ENCODE results near the gene HERPUD1. TPM values are rescaled to one million over a fixed set of nuclear protein-coding genes. Genes with fewer than 3 reads are reported as not detected.
"Not testable (repeated sequence)": the region's sequence is repeated elsewhere in the genome, so short reads cannot be mapped to it uniquely, and the experiment has no call there.

Gene HERPUD1, protein sequence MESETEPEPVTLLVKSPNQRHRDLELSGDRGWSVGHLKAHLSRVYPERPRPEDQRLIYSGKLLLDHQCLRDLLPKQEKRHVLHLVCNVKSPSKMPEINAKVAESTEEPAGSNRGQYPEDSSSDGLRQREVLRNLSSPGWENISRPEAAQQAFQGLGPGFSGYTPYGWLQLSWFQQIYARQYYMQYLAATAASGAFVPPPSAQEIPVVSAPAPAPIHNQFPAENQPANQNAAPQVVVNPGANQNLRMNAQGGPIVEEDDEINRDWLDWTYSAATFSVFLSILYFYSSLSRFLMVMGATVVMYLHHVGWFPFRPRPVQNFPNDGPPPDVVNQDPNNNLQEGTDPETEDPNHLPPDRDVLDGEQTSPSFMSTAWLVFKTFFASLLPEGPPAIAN
- total RNA-seq = 100 to 1,000 TPM in 3 of 4 donors, 10 to 100 TPM in 1; 51.5 to 136 (median 112) TPM

DNA sequence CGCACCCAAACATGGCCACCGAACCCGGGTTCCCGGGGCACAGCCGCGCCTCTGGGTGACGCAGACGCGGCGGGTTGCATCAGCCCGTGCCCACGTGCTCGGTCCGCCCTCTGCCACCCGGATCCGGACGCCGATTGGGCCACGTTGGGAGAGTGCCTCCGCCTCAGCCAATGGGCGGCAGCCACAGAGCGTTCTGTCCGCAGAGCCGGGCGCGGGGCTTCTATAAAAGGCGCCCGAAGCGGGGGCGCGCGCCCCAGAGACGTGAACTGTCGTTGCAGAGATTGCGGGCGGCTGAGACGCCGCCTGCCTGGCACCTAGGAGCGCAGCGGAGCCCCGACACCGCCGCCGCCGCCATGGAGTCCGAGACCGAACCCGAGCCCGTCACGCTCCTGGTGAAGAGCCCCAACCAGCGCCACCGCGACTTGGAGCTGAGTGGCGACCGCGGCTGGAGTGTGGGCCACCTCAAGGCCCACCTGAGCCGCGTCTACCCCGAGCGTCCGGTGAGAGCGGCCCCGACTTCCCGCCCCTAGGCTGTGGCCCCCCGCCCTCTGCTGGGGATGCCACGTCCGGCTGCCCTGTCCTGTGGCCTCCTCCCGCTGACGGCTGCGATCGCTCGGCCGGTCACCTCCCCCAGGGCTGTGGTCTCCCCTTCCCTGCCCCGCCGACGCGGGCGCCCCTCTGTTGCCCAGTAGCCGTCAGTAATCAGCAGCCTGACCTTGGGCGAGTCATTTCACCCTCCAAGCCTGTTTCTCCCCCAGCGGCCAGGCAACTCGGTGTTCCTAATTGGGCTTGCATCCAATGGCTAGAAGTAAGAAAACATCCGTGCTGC is at the start of gene HERPUD1:
Gene HERPUD1, plus strand, starts transcription at position 251 of the 829 bp plus-strand sequence. Its CDS starts 103 bp downstream, at position 354.
- no peaks in the 10 kb centered on the region for H3K9me3 ChIP-seq
- no peaks in the 10 kb centered on the region for H3K4me1 ChIP-seq
- peak; percentile 97 to 99 for DNase-seq
- H3K27me3 ChIP-seq = no peaks in the 10 kb centered on the region
- peak; percentile 95 to 98 for TF ChIP-seq POLR2A (IDR thresholded peaks at IDR 0.05)
- TF ChIP-seq, protein P1, sequence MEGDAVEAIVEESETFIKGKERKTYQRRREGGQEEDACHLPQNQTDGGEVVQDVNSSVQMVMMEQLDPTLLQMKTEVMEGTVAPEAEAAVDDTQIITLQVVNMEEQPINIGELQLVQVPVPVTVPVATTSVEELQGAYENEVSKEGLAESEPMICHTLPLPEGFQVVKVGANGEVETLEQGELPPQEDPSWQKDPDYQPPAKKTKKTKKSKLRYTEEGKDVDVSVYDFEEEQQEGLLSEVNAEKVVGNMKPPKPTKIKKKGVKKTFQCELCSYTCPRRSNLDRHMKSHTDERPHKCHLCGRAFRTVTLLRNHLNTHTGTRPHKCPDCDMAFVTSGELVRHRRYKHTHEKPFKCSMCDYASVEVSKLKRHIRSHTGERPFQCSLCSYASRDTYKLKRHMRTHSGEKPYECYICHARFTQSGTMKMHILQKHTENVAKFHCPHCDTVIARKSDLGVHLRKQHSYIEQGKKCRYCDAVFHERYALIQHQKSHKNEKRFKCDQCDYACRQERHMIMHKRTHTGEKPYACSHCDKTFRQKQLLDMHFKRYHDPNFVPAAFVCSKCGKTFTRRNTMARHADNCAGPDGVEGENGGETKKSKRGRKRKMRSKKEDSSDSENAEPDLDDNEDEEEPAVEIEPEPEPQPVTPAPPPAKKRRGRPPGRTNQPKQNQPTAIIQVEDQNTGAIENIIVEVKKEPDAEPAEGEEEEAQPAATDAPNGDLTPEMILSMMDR (IDR thresholded peaks at IDR 0.05) = peak in 1 of 4 experiments; percentile 21
- H3K4me3 ChIP-seq = peak within 1 kb of the TSS; percentile 95 to 97
- intact Hi-C loops (cut with DNase I; ENCODE audit: low total_unique reads) = no loop called here
- H3K36me3 ChIP-seq = no peaks in the 10 kb centered on the region
- peak within 1 kb of the TSS; percentile 97 to 98 for H3K27ac ChIP-seq

DNA sequence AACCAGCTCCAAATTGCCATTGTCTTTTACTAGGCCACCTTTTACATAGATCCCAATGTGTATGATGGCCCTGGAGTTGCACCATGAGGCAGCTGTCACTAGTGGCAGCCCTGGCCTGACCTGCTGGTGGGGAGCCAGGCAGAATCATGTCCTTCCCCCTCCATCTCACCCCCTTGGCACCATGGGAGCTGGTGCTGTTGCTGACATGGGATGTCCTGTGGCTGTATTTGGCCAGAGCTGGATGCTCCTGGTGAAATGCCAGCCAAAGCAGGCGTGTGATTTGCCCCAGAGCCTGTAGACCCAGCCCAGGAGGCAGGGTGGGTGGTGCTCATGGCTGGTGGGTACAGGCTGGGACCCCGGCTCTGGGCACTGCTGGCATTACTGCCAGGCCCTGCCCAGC is 48.4 kb upstream of the HERPUD1 start:
- H3K9me3 ChIP-seq = no peaks in the 10 kb centered on the region
- intact Hi-C loops (cut with DNase I; ENCODE audit: low total_unique reads) = no loop called here
- TF ChIP-seq POLR2A (IDR thresholded peaks at IDR 0.05) = no peak
- TF ChIP-seq, protein P1 (IDR thresholded peaks at IDR 0.05) = no peak
- H3K27ac ChIP-seq = no peak overlapping the region
- H3K36me3 ChIP-seq = no peaks in the 10 kb centered on the region
- H3K4me1 ChIP-seq = no peaks in the 10 kb centered on the region
- DNase-seq = no peak
- H3K27me3 ChIP-seq = no peaks in the 10 kb centered on the region
- no peak overlapping the region for H3K4me3 ChIP-seq

DNA sequence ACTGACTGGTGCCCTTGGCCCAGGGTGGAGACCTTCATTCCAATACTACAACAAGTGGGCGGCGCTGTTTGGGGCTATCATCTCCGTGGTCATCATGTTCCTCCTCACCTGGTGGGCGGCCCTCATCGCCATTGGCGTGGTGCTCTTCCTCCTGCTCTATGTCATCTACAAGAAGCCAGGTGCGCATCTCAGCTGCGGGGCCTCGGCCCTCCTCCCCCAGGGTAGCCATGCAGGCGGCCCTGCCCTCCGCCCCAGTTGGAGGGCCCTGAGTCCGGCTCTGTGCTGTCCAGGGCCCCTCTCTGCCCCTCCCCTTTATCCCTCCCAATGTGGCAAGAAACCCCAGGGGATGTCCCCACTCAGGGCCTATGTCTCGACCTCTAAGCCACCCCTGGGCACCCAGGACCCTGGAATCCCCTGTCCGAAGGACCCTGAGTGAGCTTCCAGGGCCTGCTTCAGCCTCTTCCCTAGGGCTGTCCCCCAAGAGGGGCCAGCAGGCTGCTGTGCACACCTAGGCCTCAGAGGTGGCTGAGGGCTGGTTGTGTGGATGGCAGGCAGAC is 47.8 kb upstream of the HERPUD1 start:
- intact Hi-C loops (cut with DNase I; ENCODE audit: low total_unique reads) = no loop called here
- H3K27ac ChIP-seq = no peak overlapping the region
- no peaks in the 10 kb centered on the region for H3K27me3 ChIP-seq

DNA sequence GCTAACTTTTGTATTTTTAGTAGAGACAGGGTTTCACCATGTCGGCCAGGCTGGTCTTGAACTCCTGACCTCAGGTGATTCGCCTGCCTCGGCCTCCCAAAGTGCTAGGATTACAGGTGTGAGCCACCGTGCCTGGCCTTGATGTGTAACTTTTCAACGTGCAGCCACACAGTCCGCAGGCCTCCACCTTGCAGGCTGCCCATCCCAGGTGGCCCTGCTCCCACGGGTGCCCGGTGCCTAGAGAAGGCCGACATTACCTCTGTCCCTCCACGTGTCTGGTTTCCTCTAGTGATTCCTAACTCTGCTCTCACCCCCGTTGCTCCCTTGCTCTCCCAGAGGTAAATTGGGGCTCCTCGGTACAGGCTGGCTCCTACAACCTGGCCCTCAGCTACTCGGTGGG is 47.0 kb upstream of the HERPUD1 start:
- H3K4me3 ChIP-seq; H3K27me3 ChIP-seq; H3K36me3 ChIP-seq; DNase-seq; H3K9me3 ChIP-seq; H3K4me1 ChIP-seq; intact Hi-C loops (cut with DNase I; ENCODE audit: low total_unique reads); H3K27ac ChIP-seq: not testable (repeated sequence)

More for the DNA sequence above, 47.8 kb upstream of the HERPUD1 start:
- DNase-seq = no peak
- Histone ChIP-seq H3K9me3 (no peaks in the 10 kb centered on the region), H3K4me3 (no peak overlapping the region), H3K4me1 (no peaks in the 10 kb centered on the region), H3K36me3 (no peaks in the 10 kb centered on the region)
- no peak for TF ChIP-seq POLR2A (IDR thresholded peaks at IDR 0.05)
- TF ChIP-seq, protein P1 (IDR thresholded peaks at IDR 0.05) = no peak

DNA sequence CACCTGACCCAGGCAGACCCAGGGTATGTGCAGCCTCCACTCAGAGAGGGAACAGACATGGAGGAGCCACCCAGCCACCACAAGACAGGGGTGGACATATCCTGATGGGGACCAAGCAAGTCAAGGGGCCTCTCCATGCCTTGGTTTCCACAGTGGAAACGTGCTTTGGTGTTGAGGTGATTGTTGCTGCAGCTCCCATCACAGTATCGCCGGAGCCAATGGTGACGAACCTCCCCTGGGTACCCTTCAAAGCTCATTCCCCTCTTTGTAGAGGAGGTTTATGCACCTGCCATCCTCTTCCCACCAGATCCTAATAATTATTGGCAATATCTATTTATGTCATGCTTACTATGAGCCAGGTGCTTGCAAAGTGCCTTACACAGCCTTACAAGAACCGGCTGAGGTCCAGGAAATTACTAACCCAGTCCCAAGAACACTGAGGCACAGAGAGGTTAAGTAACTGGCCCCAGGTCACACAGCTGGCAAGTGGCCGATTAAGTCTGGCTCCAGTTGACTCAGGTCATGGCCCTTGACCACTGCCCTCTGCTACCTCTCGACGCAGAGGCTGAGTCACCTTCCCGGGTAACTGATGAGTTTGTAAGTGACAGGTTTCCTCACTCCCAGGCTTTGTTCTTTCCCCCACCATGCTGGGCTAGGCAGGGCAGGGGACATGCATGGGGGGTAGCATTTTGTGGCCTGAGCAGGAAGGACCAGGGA is 46.3 kb upstream of the HERPUD1 start:
- no peaks in the 10 kb centered on the region for H3K27me3 ChIP-seq
- intact Hi-C loops (cut with DNase I; ENCODE audit: low total_unique reads) = no loop called here
- H3K4me1 ChIP-seq = no peaks in the 10 kb centered on the region
- H3K4me3 ChIP-seq = no peak overlapping the region
- no peak overlapping the region for H3K27ac ChIP-seq
- no peaks in the 10 kb centered on the region for H3K36me3 ChIP-seq
- H3K9me3 ChIP-seq = no peaks in the 10 kb centered on the region
- no peak for DNase-seq
- TF ChIP-seq, protein P1 (IDR thresholded peaks at IDR 0.05) = no peak
- no peak for TF ChIP-seq POLR2A (IDR thresholded peaks at IDR 0.05)

All from uterus (tissue), 4 donors.